ENCODE results near the gene RIPOR2. TPM values are rescaled to one million over a fixed set of nuclear protein-coding genes. Genes with fewer than 3 reads are reported as not detected.

Gene RIPOR2
- total and polyA plus RNA-seq, 2 of the 13 experiments (the other 11 are each of a cell fraction or from before 2014, with no cell fraction given), result 0.02 to 0.05 TPM

GRCh38 chr6:24893342-24893850, 42.4 kb downstream of the RIPOR2 start (continued):
- no peak for TF ChIP-seq ZBTB14 (CRISPR knock-in tag; IDR thresholded peaks at IDR 0.05)
- no peak for TF ChIP-seq ZBTB38 (CRISPR knock-in tag; IDR thresholded peaks at IDR 0.05)
- no peak for TF ChIP-seq KDM5A (IDR thresholded peaks at IDR 0.05; ENCODE audit: borderline replicate concordance, low read length)
- TF ChIP-seq ZNF749 (CRISPR knock-in tag; IDR thresholded peaks at IDR 0.05; ENCODE audit: borderline replicate concordance), result no peak

GRCh38 chr6:24891004-24891403, 44.8 kb downstream of the RIPOR2 start:
- WGBS (ENCODE audit: low lambda C conversion rate), result 32% methylated on average over 3 of the region's 3 CpGs

More at GRCh38 chr6:24891004-24891403, 44.8 kb downstream of the RIPOR2 start:
- ChIA-PET CTCF (ENCODE audit: low intra/inter-chr PET ratio, low total read pairs) (no interaction called here), POLR2A (no interaction called here)
- Histone ChIP-seq H3K4me1 (ENCODE audit: insufficient read depth, low read length) (no peaks in the 10 kb centered on the region), H3K4me3 (replicated peaks in 1 of 3; ENCODE audit: insufficient read depth in 1 of 3, low read depth in 2 of 3, low read length in 3 of 3) (no peak overlapping the region), H4K20me1 (ENCODE audit: insufficient read depth, low read length) (no peaks in the 10 kb centered on the region), H2AFZ (ENCODE audit: low read length) (no peak overlapping the region), H3K79me2 (ENCODE audit: insufficient read depth, low read length) (no peaks in the 10 kb centered on the region), H3K36me3 (replicated peaks in 1 of 2; ENCODE audit: control insufficient read depth in 1 of 2, insufficient read depth in 2 of 2, low read length in 2 of 2) (no peaks in the 10 kb centered on the region), H3K27me3 (ENCODE audit: control insufficient read depth in 1 of 2, insufficient read depth in 2 of 2, low read length in 2 of 2) (no peaks in the 10 kb centered on the region; a peak in 1 of 5 replicates), H3K9me3 (ENCODE audit: low read length) (no peaks in the 10 kb centered on the region), H3K9ac (ENCODE audit: insufficient read depth, low read depth, low read length) (no peak overlapping the region), H3K27ac (ENCODE audit: extremely low read length, insufficient read depth, low read length) (no peak overlapping the region), H3K4me2 (ENCODE audit: low read depth, low read length) (no peak overlapping the region)
- no peak for FAIRE-seq
- TF ChIP-seq CBX5 (CRISPR knock-in tag; IDR thresholded peaks at IDR 0.05; ENCODE audit: borderline replicate concordance) (no peak), E2F2 (CRISPR knock-in tag; IDR thresholded peaks at IDR 0.05; ENCODE audit: borderline replicate concordance) (no peak), SKI (IDR thresholded peaks at IDR 0.05; ENCODE audit: partially characterized antibody) (no peak), CEBPB (IDR thresholded peaks at IDR 0.05; ENCODE audit: borderline replicate concordance, low read depth, low read length) (no peak), HNF1B (CRISPR knock-in tag; IDR thresholded peaks at IDR 0.05) (no peak), ZZZ3 (CRISPR knock-in tag; IDR thresholded peaks at IDR 0.05; ENCODE audit: borderline replicate concordance) (no peak), ZNF570 (CRISPR knock-in tag; IDR thresholded peaks at IDR 0.05; ENCODE audit: borderline replicate concordance) (no peak), ZNF768 (CRISPR knock-in tag; IDR thresholded peaks at IDR 0.05) (no peak), ZMYM3 (CRISPR knock-in tag; IDR thresholded peaks at IDR 0.05) (no peak), CREB3 (CRISPR knock-in tag; IDR thresholded peaks at IDR 0.05) (no peak), ZNF382 (CRISPR knock-in tag; IDR thresholded peaks at IDR 0.05; ENCODE audit: borderline replicate concordance) (no peak), ZNF788 (CRISPR knock-in tag; IDR thresholded peaks at IDR 0.05; ENCODE audit: borderline replicate concordance) (no peak), ZNF446 (CRISPR knock-in tag; IDR thresholded peaks at IDR 0.05) (no peak), HCFC1 (IDR thresholded peaks at IDR 0.05; ENCODE audit: low read depth, low read length) (no peak)
- no peak for DNase-seq (ENCODE audit: low spot score)
- no peak for ATAC-seq
- in situ Hi-C loops (cut with HindIII; ENCODE audit: extremely low pct_ligation_motif_present, low pct_unique_long_range_greater_than_20kb), result no loop called here
- no TSS peak for BruUV-seq (replicated peaks)
- intact Hi-C loops (cut with micrococcal nuclease; ENCODE audit: unreplicated experiment), result no loop called here
